K562 (cell line): ENCODE data around the gene PRR14L. TPM values are rescaled to one million over a fixed set of nuclear protein-coding genes. Genes with fewer than 3 reads are reported as not detected.
A peak's percentile ranks its signal among the peaks of the same experiment; 100 is the strongest.

Experiments
- ATAC-seq: fragments of 200-7000 bp; cut with Tn5 transposase; 3 replicates; pipeline ENCODE4 v1.9.1; 2020; ENCODE audit warnings: moderate library complexity
- BruUV-seq: library from RNA; stranded (reverse); fragments of 400-500 nt; replicated peaks from 2 replicates; lab custom pipeline; 2021; lab: Mats Ljungman, UMichigan
- CTCF ChIA-PET: fragments of 300-600 bp; formaldehyde crosslinking; extraction: SDS; loops from one replicate; lab custom pipeline; 2021; ENCODE audit warnings: low intra/inter-chr PET ratio; lab: Yijun Ruan, JAX
- POLR2A ChIA-PET: fragments of 300-600, 350-650 bp; sonication (Branson Sonifier 250); formaldehyde crosslinking; extraction: SDS; loops from one replicate; lab custom pipeline; 2021; ENCODE audit warnings: antibody characterized with exemption, inconsistent platforms; lab: Yijun Ruan, JAX
- DNase-seq, 4 experiments: peaks; one replicate each; pipeline versions ENCODE4 v3.0.0 to v3.0.0-alpha.2; 2011 to 2018; ENCODE audit warnings: low spot score in 3 of 4, mixed read lengths in 3 of 4; ENCODE audit errors: extremely low read depth in 1 of 4
- FAIRE-seq: peaks from 2 replicates; lab custom pipeline; 2011; peaks lifted over from hg19 to GRCh38; lab: Jason Lieb, UNC
- H2AFZ ChIP-seq: 2 replicates; pipeline ENCODE4 v1.6.0; 2011; ENCODE audit warnings: low read depth, low read length, control low read depth, inconsistent platforms
- H3K27ac ChIP-seq: fragments of 200-600 bp; 3 replicates; pipeline ENCODE4 v1.8.0; 2011; ENCODE audit warnings: low read depth, mild to moderate bottlenecking, control low read depth, inconsistent platforms, low read length, moderate library complexity, mixed read lengths; ENCODE audit errors: extremely low read depth
- H3K27me3 ChIP-seq, 2 experiments: fragments of 300-600 bp in 1 of 2; 2 replicates in 1 of 2; 3 replicates in 1 of 2; pipeline versions ENCODE4 v1.6.0 to v1.8.0; 2011; ENCODE audit warnings: inconsistent platforms in 2 of 2, low read length in 2 of 2, mild to moderate bottlenecking in 1 of 2, mixed read lengths in 1 of 2, moderate library complexity in 1 of 2; ENCODE audit not compliant: control insufficient read depth in 2 of 2, insufficient read depth in 2 of 2
- H3K36me3 ChIP-seq: fragments of 300-600 bp; 3 replicates; pipeline ENCODE4 v1.8.0; 2011; ENCODE audit warnings: mild to moderate bottlenecking, low read length, inconsistent platforms; ENCODE audit not compliant: control insufficient read depth, insufficient read depth
- H3K4me1 ChIP-seq, 2 experiments: fragments of 200-600 bp in 1 of 2; replicated peaks in 1 of 2; 2 replicates in 1 of 2; 3 replicates in 1 of 2; pipeline versions ENCODE4 v1.5.1 to v1.8.0; 2011; ENCODE audit warnings: inconsistent platforms in 2 of 2, low read length in 2 of 2, mild to moderate bottlenecking in 1 of 2, mixed read lengths in 1 of 2, moderate library complexity in 1 of 2; ENCODE audit not compliant: control insufficient read depth in 2 of 2, insufficient read depth in 2 of 2
- H3K4me2 ChIP-seq: 2 replicates; pipeline ENCODE4 v1.6.1; 2011; ENCODE audit warnings: low read length, control low read depth, inconsistent platforms, mixed read lengths; ENCODE audit not compliant: insufficient read depth
- H3K4me3 ChIP-seq: fragments of 200-600 bp; sonication (generic), shearing (Covaris generic); 2 replicates; pipeline ENCODE4 v1.5.1; 2016; ENCODE audit warnings: control low read depth, inconsistent platforms
- H3K79me2 ChIP-seq: fragments of 200-600 bp; 3 replicates; pipeline ENCODE4 v1.8.0; 2011; ENCODE audit warnings: low read length, inconsistent platforms; ENCODE audit not compliant: control insufficient read depth, insufficient read depth
- H3K9ac ChIP-seq, 2 experiments: 2 replicates each; pipeline versions ENCODE4 v1.6.0 to v1.6.1; 2011; ENCODE audit warnings: low read depth in 2 of 2, low read length in 2 of 2, control low read depth in 1 of 2, inconsistent platforms in 1 of 2, mild to moderate bottlenecking in 1 of 2, mixed read lengths in 1 of 2; ENCODE audit not compliant: insufficient read depth in 1 of 2
- H3K9me1 ChIP-seq: one replicate; pipeline ENCODE4 v1.6.0; 2011; ENCODE audit warnings: inconsistent platforms, mild to moderate bottlenecking, low read length, moderate library complexity; ENCODE audit not compliant: control insufficient read depth, insufficient read depth
- H3K9me3 ChIP-seq: replicated peaks from 2 replicates; pipeline ENCODE4 v1.5.1; 2011; ENCODE audit warnings: low read depth, low read length, inconsistent platforms; ENCODE audit not compliant: control insufficient read depth, insufficient read depth
- H4K20me1 ChIP-seq: replicated peaks from 2 replicates; pipeline ENCODE4 v1.6.1; 2011; ENCODE audit warnings: low read length, inconsistent platforms, mixed read lengths; ENCODE audit not compliant: control insufficient read depth, insufficient read depth
- FOS ChIP-seq: IDR thresholded peaks from 3 replicates; pipeline ENCODE4 v1.6.1; 2011; ENCODE audit not compliant: insufficient read length; ENCODE audit errors: extremely low read depth
- GTF2E2 ChIP-seq: fragments of 200-800 bp; sonication (Bioruptor generic); IDR thresholded peaks from 2 replicates; pipeline ENCODE4 v1.6.1; 2016; ENCODE audit warnings: missing genetic modification characterization, missing compliant biosample characterization
- HDAC1 ChIP-seq, 2 experiments: fragments of 450-650 bp; IDR thresholded peaks; 2 replicates each; pipeline ENCODE4 v1.6.1; 2016 to 2017; ENCODE audit warnings: inconsistent platforms in 1 of 2, mild to moderate bottlenecking in 1 of 2, moderate library complexity in 1 of 2
- MAFK ChIP-seq: IDR thresholded peaks from 2 replicates; pipeline ENCODE4 v1.6.1; 2011; ENCODE audit warnings: low read length, improper control_type of control experiment
- PTTG1 ChIP-seq: fragments of 450-650 bp; IDR thresholded peaks from 2 replicates; pipeline ENCODE4 v1.6.1; 2016; ENCODE audit warnings: low read depth, mild to moderate bottlenecking, missing genetic modification characterization, missing compliant biosample characterization
- PYGO2 ChIP-seq: fragments of 450-650 bp; IDR thresholded peaks from 2 replicates; pipeline ENCODE4 v1.6.1; 2016; ENCODE audit warnings: mild to moderate bottlenecking, missing genetic modification characterization, moderate library complexity, missing compliant biosample characterization
- ZNF165 ChIP-seq: fragments of 250-450 bp; sonication (Bioruptor Pico); IDR thresholded peaks from 2 replicates; pipeline ENCODE4 v1.4.0; 2020; ENCODE audit warnings: borderline replicate concordance
- ZNF384 ChIP-seq: IDR thresholded peaks from 2 replicates; pipeline ENCODE4 v1.6.1; 2012; ENCODE audit warnings: low read depth, low read length, improper control_type of control experiment
- WGBS: fragments of 100-300 bp; shearing (Covaris generic); methylation state at CpG from one replicate; pipeline ENCODE4 v1.1.6; 2016; ENCODE audit warnings: low coverage, mixed read lengths; ENCODE audit not compliant: insufficient coverage; ENCODE audit errors: missing lambda C conversion rate; 5-methylcytosine and 5-hydroxymethylcytosine counted together
- in situ Hi-C: fragments of 300-500 bp; cut with MboI; formaldehyde crosslinking; loops from 4 replicates; pipeline ENCODE4 v1.15.0; 2018; ENCODE audit warnings: inconsistent platforms, mixed read lengths
- intact Hi-C: fragments of 100-400 bp; cut with micrococcal nuclease; formaldehyde crosslinking; loops from 2 replicates; pipeline ENCODE4 v1.14.2; 2022
- polyA plus RNA-seq, 8 experiments: library from polyadenylated mRNA; depleted of rRNA in 4 of 8; stranded (reverse) in 5 of 8; unstranded in 3 of 8; fragments of >200 nt; fragmentation: Nextera tagmentation in 2 of 8; fragmentation: Illumina TruSeq in 1 of 8; extraction: Ambion mirVana in 2 of 8; extraction: Trizol in 1 of 8; gene quantifications; 2 replicates each; pipeline versions ENCODE4 v1.2.1 to v1.2.3, GENCODE V29; 2011 to 2014; ENCODE audit warnings: inconsistent platforms in 1 of 8, missing spikeins in 1 of 8
- total RNA-seq, 7 experiments: library from RNA; depleted of rRNA in 6 of 7; stranded (reverse); fragments of >200 nt in 6 of 7; fragmentation: Illumina TruSeq in 2 of 7; extraction: Trizol in 2 of 7; gene quantifications; 2 replicates each; pipeline versions ENCODE4 v1.2.1 to v1.2.3, GENCODE V29; 2011 to 2021; ENCODE audit warnings: low replicate concordance in 1 of 7
- TF ChIP-seq, protein P1 (sequence below), 3 experiments: IDR thresholded peaks in 2 of 3; conservative IDR thresholded peaks in 1 of 3; 2 replicates each; pipeline ENCODE4 v1.5.1; 2011 to 2012; ENCODE audit warnings: low read length in 3 of 3, mild to moderate bottlenecking in 3 of 3, control low read depth in 2 of 3, improper control_type of control experiment in 1 of 3, inconsistent platforms in 1 of 3, low read depth in 1 of 3, mixed read lengths in 1 of 3, moderate library complexity in 1 of 3; ENCODE audit not compliant: insufficient read depth in 2 of 3
- TF ChIP-seq, protein P2 (sequence below): fragments of 250-450 bp; sonication (Bioruptor Pico); IDR thresholded peaks from 2 replicates; pipeline ENCODE4 v1.6.1; 2021; ENCODE audit warnings: mild to moderate bottlenecking

PRR14L gene
- total and polyA plus RNA-seq, 9 of the 15 experiments (the other 6 are each of a cell fraction or from before 2014, with no cell fraction given), result 2.8 to 36.3 (median 12.3) TPM

DNA sequence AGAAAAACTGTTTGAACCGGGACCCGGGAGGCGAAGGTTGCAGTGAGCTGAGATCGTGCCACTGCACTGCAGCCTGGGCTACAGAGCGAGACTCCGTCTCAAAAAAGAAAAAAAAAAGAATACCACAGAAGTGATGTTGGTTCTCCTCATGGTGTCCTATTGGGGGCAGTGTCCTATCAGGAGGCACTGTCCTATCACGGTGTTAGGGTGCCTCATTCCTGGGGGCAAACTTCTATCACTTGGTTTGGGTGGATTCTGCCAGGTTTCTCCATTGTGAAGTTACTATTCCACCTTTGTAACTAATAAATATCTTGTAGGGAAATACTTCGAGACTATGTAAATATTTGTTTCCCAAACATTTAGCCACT lies 19.6 kb downstream of the PRR14L start:
- POLR2A ChIA-PET, result interaction anchor here (0.7 to 1.3 kb wide), 2 partner anchors 48 to 858 kb away, joined by 3 read pairs; no protein-coding TSS in a partner anchor
- no peaks in the 10 kb centered on the region for H3K9me1 ChIP-seq
- no peak overlapping the region for H3K9ac ChIP-seq
- no peak overlapping the region for H3K4me2 ChIP-seq
- BruUV-seq, result no TSS peak
- H4K20me1 ChIP-seq, result no peaks in the 10 kb centered on the region
- 77% methylated on average over 5 of the region's 8 CpGs for WGBS
- intact Hi-C loops (no loop called here), in situ Hi-C loops (no loop called here)
- H3K4me1 ChIP-seq, result no peaks in the 10 kb centered on the region; a peak in 1 of 5 replicates
- H3K4me3 ChIP-seq, result no peak overlapping the region
- H2AFZ ChIP-seq, result no peak overlapping the region
- H3K9me3 ChIP-seq, result no peaks in the 10 kb centered on the region
- TF ChIP-seq FOS (no peak), HDAC1 (IDR thresholded peaks at IDR 0.05) (no peak), GTF2E2 (no peak), ZNF165 (CRISPR knock-in tag) (no peak), PTTG1 (no peak), PYGO2 (tag) (no peak), MAFK (no peak), ZNF384 (peak; percentile 50; the same call in 1 of the 2 replicates)
- TF ChIP-seq, protein P1, sequence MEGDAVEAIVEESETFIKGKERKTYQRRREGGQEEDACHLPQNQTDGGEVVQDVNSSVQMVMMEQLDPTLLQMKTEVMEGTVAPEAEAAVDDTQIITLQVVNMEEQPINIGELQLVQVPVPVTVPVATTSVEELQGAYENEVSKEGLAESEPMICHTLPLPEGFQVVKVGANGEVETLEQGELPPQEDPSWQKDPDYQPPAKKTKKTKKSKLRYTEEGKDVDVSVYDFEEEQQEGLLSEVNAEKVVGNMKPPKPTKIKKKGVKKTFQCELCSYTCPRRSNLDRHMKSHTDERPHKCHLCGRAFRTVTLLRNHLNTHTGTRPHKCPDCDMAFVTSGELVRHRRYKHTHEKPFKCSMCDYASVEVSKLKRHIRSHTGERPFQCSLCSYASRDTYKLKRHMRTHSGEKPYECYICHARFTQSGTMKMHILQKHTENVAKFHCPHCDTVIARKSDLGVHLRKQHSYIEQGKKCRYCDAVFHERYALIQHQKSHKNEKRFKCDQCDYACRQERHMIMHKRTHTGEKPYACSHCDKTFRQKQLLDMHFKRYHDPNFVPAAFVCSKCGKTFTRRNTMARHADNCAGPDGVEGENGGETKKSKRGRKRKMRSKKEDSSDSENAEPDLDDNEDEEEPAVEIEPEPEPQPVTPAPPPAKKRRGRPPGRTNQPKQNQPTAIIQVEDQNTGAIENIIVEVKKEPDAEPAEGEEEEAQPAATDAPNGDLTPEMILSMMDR (IDR thresholded peaks at IDR 0.05 in 2 of 3, conservative IDR thresholded peaks at IDR 0.05 in 1 of 3; ENCODE audit: insufficient read depth in 2 of 3, low read depth in 1 of 3, low read length in 3 of 3), result peak; percentile 30 to 47 (median 31); a peak in 3 of 6 replicates
- TF ChIP-seq, protein P2, sequence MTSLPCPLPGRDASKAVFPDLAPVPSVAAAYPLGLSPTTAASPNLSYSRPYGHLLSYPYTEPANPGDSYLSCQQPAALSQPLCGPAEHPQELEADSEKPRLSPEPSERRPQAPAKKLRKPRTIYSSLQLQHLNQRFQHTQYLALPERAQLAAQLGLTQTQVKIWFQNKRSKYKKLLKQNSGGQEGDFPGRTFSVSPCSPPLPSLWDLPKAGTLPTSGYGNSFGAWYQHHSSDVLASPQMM, result no peak
- peaks cover 36% of the 10 kb centered on the region for H3K79me2 ChIP-seq
- CTCF ChIA-PET, result interaction anchor here (0.7 kb wide), 1 partner anchor 169 kb away, joined by 3 read pairs; no protein-coding TSS in a partner anchor
- no peak for FAIRE-seq
- peak; percentile 84 for ATAC-seq
- DNase-seq, result peak in 3 of 4 experiments; percentile 19 to 31 (median 22)
- no peaks in the 10 kb centered on the region for H3K27me3 ChIP-seq
- H3K27ac ChIP-seq, result no peak overlapping the region
- peaks cover 36% of the 10 kb centered on the region; the same call in 1 of the 3 replicates for H3K36me3 ChIP-seq
